Measurements from ENCODE around the gene TMC7. TPM values are rescaled to one million over a fixed set of nuclear protein-coding genes. Genes with fewer than 3 reads are reported as not detected.

TMC7 gene
- total and polyA plus RNA-seq, 2 donors (not counting 3 experiments of a cell fraction or from before 2014, with no cell fraction given) = 5.7 to 7.0 TPM

DNA sequence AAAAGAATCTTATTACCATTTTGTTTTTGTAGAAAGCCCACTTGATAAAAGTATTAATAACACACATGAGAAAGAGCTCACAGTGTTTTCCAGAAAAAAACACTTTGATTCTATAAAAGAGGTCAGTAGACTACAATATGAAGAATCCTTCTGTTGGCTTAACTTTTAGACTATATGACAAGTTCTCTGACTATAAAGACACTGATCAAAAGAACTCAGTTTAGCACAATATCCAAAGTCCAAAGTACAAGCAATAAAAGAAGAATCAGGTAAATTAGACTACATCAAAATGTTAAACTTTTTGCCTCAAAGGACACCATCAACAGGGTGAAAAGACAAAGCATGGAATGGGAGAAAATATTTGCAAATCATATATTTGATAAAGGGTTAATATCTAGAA is 46.3 kb upstream of the TMC7 start:
- Histone ChIP-seq H3K9me1 (replicated peaks; ENCODE audit: control insufficient read depth, extremely low read depth, insufficient read depth, low read length) (no peaks in the 10 kb centered on the region), H2AFZ (ENCODE audit: low read depth, low read length) (no peak overlapping the region), H3K9me3 (replicated peaks; ENCODE audit: control insufficient read depth, insufficient read depth, low read length) (no peaks in the 10 kb centered on the region), H3K27me3 (ENCODE audit: control insufficient read depth in 2 of 2, insufficient read depth in 2 of 2, low read length in 2 of 2) (peaks cover 0 to 2% of the 10 kb centered on the region in 2 experiments), H3K36me3 (ENCODE audit: control insufficient read depth in 2 of 2, extremely low read depth in 1 of 2, insufficient read depth in 2 of 2, low read length in 2 of 2) (no peaks in the 10 kb centered on the region), H3K79me2 (ENCODE audit: control insufficient read depth, insufficient read depth, low read length) (no peaks in the 10 kb centered on the region), H4K20me1 (replicated peaks; ENCODE audit: control insufficient read depth, extremely low read depth, insufficient read depth, low read length) (no peaks in the 10 kb centered on the region), H3K4me2 (ENCODE audit: insufficient read depth, low read length) (no peak overlapping the region), H3K9ac (replicated peaks; ENCODE audit: extremely low read depth, insufficient read depth, low read length) (no peak overlapping the region), H3K27ac (ENCODE audit: insufficient read depth, low read depth, low read length) (no peak overlapping the region), H3K4me1 (ENCODE audit: control insufficient read depth, extremely low read depth, insufficient read depth, low read length) (no peaks in the 10 kb centered on the region), H3K4me3 (replicated peaks in 1 of 3; ENCODE audit: insufficient read depth in 1 of 3, low read depth in 1 of 3, low read length in 3 of 3) (no peak overlapping the region)
- dilution Hi-C loops (cut with MboI; ENCODE audit: extremely low pct_ligation_motif_present, low sequenced_read_pairs) = no loop called here
- no peak for TF ChIP-seq JUN (IDR thresholded peaks at IDR 0.05; ENCODE audit: borderline replicate concordance, insufficient read depth, insufficient read length, low read depth)
- no peak for TF ChIP-seq POLR2A (IDR thresholded peaks at IDR 0.05; ENCODE audit: low read depth, low read length)
- TF ChIP-seq EZH2 (IDR thresholded peaks at IDR 0.05; ENCODE audit: borderline replicate concordance, low read depth, low read length, severe bottlenecking) = no peak
- TF ChIP-seq POLR2AphosphoS5 (IDR thresholded peaks at IDR 0.05; ENCODE audit: insufficient read depth, low read depth, low read length) = no peak
- TF ChIP-seq FOS (IDR thresholded peaks at IDR 0.05; ENCODE audit: borderline replicate concordance, insufficient read depth, low read length) = no peak
- TF ChIP-seq CTCF (IDR thresholded peaks at IDR 0.05; ENCODE audit: extremely low read depth in 1 of 2, insufficient read depth in 1 of 2, low read depth in 1 of 2, low read length in 2 of 2) = no peak
- TF ChIP-seq GATA2 (IDR thresholded peaks at IDR 0.05; ENCODE audit: insufficient read depth, insufficient read length, low read depth, low read length) = no peak
- no peak for TF ChIP-seq MYC (IDR thresholded peaks at IDR 0.05; ENCODE audit: low read depth, low read length)
- no peak for TF ChIP-seq MAX (IDR thresholded peaks at IDR 0.05; ENCODE audit: insufficient read depth, insufficient read length)
- ChIA-PET CTCF (interaction anchor here (0.6 to 0.7 kb wide), 2 partner anchors 8 to 176 kb away, joined by 3 to 5 read pairs; partner anchors contain the start of gene ITPRIPL2), POLR2A (no interaction called here)
- intact Hi-C loops (cut with micrococcal nuclease) = no loop called here
- no peak for FAIRE-seq
- BruUV-seq (replicated peaks) = no TSS peak
- no peak for DNase-seq (ENCODE audit: low read depth, low spot score)
